Transverse colon (tissue), 3 donors: ENCODE measurements around the gene SLC25A41.

Experiments used
- CTCF ChIP-seq, 5 experiments: fragments of 200-600 bp in 3 of 5; fragments of 450-650 bp in 2 of 5; sonication (generic) in 3 of 5; IDR thresholded peaks; 1 replicate in 2 of 5; 2 replicates in 3 of 5; pipeline ENCODE4 v1.5.1; 2016 to 2017; ENCODE audit warnings: antibody characterized with exemption in 5 of 5, inconsistent platforms in 3 of 5, mild to moderate bottlenecking in 2 of 5, moderate library complexity in 1 of 5
- EP300 ChIP-seq: sonication (generic); formaldehyde crosslinking; IDR thresholded peaks from one replicate; pipeline ENCODE4 v1.6.1; 2017; ENCODE audit warnings: antibody characterized with exemption, low read depth
- POLR2A ChIP-seq: fragments of 450-650 bp; IDR thresholded peaks from one replicate; pipeline ENCODE4 v1.6.1; 2016; ENCODE audit warnings: antibody characterized with exemption, mild to moderate bottlenecking, moderate library complexity

DNA sequence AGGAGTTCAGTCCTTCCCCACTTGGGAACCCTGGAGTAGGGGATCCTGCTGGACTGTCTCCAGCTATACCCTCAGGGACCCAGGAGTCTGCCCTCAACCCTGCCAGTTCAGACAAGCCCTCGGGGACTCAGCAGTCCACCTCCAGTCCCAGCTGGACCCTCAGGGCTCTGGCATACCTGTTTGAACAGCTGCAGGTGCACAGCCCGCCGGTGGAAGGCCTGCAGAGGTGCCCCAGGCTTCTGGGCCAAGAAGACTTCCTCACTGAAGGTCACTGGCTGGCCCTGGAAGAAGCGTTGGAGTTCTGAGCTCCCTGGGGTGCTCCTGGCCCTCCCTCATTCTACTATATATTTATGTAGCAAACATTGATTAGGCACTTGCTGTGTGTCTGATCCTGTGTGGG lies 39.1 kb upstream of the SLC25A41 start:
- TF ChIP-seq CTCF (IDR thresholded peaks at IDR 0.05) (no peak), POLR2A (no peak), EP300 (no peak)
